Activated CD8-positive, alpha-beta memory T cell treated with anti-CD3 and anti-CD28 coated beads, Interleukin-2, amount 50 U/mL, for 1 hour (primary cell): ENCODE results near the gene PRKG1.

Source experiments
- DNase-seq: peaks from one replicate; pipeline ENCODE4 v3.0.0-alpha.2; 2020; ENCODE audit errors: extremely low read depth

PRKG1 gene

GRCh38 chr10:51076299-51076841 is 2.1 kb downstream of the PRKG1 start:
- DNase-seq: no peak

- no peak for DNase-seq
Measured at GRCh38 chr10:51077074-51077473, 2.8 kb downstream of the PRKG1 start.

- no peak for DNase-seq
Measured at GRCh38 chr10:51077507-51077906, 3.2 kb downstream of the PRKG1 start.

GRCh38 chr10:51079331-51079730 is 5.0 kb downstream of the PRKG1 start:
- no peak for DNase-seq

GRCh38 chr10:51079766-51080165 is 5.5 kb downstream of the PRKG1 start:
- DNase-seq: no peak

GRCh38 chr10:51080311-51081006 is 6.2 kb downstream of the PRKG1 start:
- no peak for DNase-seq

- DNase-seq: no peak
Measured at GRCh38 chr10:51082857-51083256, 8.6 kb downstream of the PRKG1 start.

GRCh38 chr10:51083356-51083853 is 9.1 kb downstream of the PRKG1 start:
- DNase-seq: no peak

- no peak for DNase-seq
Measured at GRCh38 chr10:51085204-51085603, 10.9 kb downstream of the PRKG1 start.

- no peak for DNase-seq
Measured at GRCh38 chr10:51086710-51087109, 12.4 kb downstream of the PRKG1 start.

- DNase-seq: no peak
Measured at GRCh38 chr10:51087114-51087513, 12.8 kb downstream of the PRKG1 start.

- no peak for DNase-seq
Measured at GRCh38 chr10:51090190-51090589, 15.9 kb downstream of the PRKG1 start.

- no peak for DNase-seq
Measured at GRCh38 chr10:51092402-51092801, 18.1 kb downstream of the PRKG1 start.

- no peak for DNase-seq
Measured at GRCh38 chr10:51095444-51095843, 21.2 kb downstream of the PRKG1 start.

- DNase-seq: no peak
Measured at GRCh38 chr10:51097546-51097945, 23.3 kb downstream of the PRKG1 start.

GRCh38 chr10:51100221-51100620 is 25.9 kb downstream of the PRKG1 start:
- DNase-seq: no peak

- DNase-seq: no peak
Measured at GRCh38 chr10:51103554-51104217, 29.4 kb downstream of the PRKG1 start.

GRCh38 chr10:51106311-51106945 is 32.1 kb downstream of the PRKG1 start:
- DNase-seq: no peak

GRCh38 chr10:51108406-51108805 is 34.1 kb downstream of the PRKG1 start:
- DNase-seq: no peak

- no peak for DNase-seq
Measured at GRCh38 chr10:51109801-51110533, 35.7 kb downstream of the PRKG1 start.

- DNase-seq: no peak
Measured at GRCh38 chr10:51112013-51112412, 37.7 kb downstream of the PRKG1 start.

GRCh38 chr10:51113007-51113406 is 38.7 kb downstream of the PRKG1 start:
- no peak for DNase-seq
